A673 (cell line): ENCODE measurements around the gene FZD4. TPM values are rescaled to one million over a fixed set of nuclear protein-coding genes. Genes with fewer than 3 reads are reported as not detected.

ENCODE experiments used
- BruUV-seq: library from RNA; stranded (reverse); fragments of 400-500 nt; replicated peaks from 2 replicates; lab custom pipeline; 2021; lab: Mats Ljungman, UMichigan
- CTCF ChIA-PET: fragments of 300-600 bp; sonication (Branson Sonifier 250); formaldehyde crosslinking; loops from one replicate; lab custom pipeline; 2022; ENCODE audit warnings: antibody characterized with exemption; lab: Charles Lee
- POLR2A ChIA-PET: fragments of 300-600 bp; sonication (Branson Sonifier 250); formaldehyde crosslinking; loops from one replicate; lab custom pipeline; 2022; ENCODE audit warnings: antibody characterized with exemption; ENCODE audit not compliant: low non-redundant PET; lab: Charles Lee
- DNase-seq: peaks from one replicate; pipeline ENCODE4 v3.0.0-alpha.2; 2015; ENCODE audit warnings: low spot score
- H3K27ac ChIP-seq: fragments of 200-600 bp; sonication (generic); 2 replicates; pipeline ENCODE4 v1.5.1; 2016; ENCODE audit warnings: mixed run types, low read depth, mild to moderate bottlenecking, mixed read lengths, antibody characterized with exemption, low read length; ENCODE audit not compliant: poor library complexity, severe bottlenecking
- H3K27me3 ChIP-seq: fragments of 200-600 bp; sonication (generic); replicated peaks from 2 replicates; pipeline ENCODE4 v1.6.1; 2017; ENCODE audit warnings: mixed run types, low read depth, mild to moderate bottlenecking, mixed read lengths, antibody characterized with exemption, low read length; ENCODE audit not compliant: insufficient read depth, poor library complexity
- H3K36me3 ChIP-seq: fragments of 200-600 bp; sonication (generic); 2 replicates; pipeline ENCODE4 v1.6.1; 2016; ENCODE audit warnings: mixed run types, mild to moderate bottlenecking, mixed read lengths, antibody characterized with exemption, low read length; ENCODE audit not compliant: insufficient read depth, poor library complexity, severe bottlenecking
- H3K4me1 ChIP-seq: fragments of 200-600 bp; sonication (generic); 2 replicates; pipeline ENCODE4 v1.6.1; 2017; ENCODE audit warnings: mixed run types, mild to moderate bottlenecking, mixed read lengths, antibody characterized with exemption, low read length; ENCODE audit not compliant: insufficient read depth, poor library complexity, severe bottlenecking
- H3K4me3 ChIP-seq: fragments of 200-600 bp; sonication (generic); 2 replicates; pipeline ENCODE4 v1.5.1; 2016; ENCODE audit warnings: low read depth, mixed run types, mild to moderate bottlenecking, mixed read lengths, low read length; ENCODE audit not compliant: poor library complexity, severe bottlenecking
- H3K9me3 ChIP-seq: fragments of 200-600 bp; sonication (generic); 2 replicates; pipeline ENCODE4 v1.6.1; 2016; ENCODE audit warnings: mixed run types, low read depth, mild to moderate bottlenecking, mixed read lengths, antibody characterized with exemption, low read length; ENCODE audit not compliant: poor library complexity, severe bottlenecking
- EZH2 ChIP-seq: fragments of 200-600 bp; sonication (generic); IDR thresholded peaks from 2 replicates; pipeline ENCODE4 v1.6.1; 2017; ENCODE audit warnings: borderline replicate concordance, low read depth, mild to moderate bottlenecking, mixed read lengths, antibody characterized with exemption, low read length; ENCODE audit not compliant: poor library complexity, severe bottlenecking
- intact Hi-C: fragments of 100-400 bp; cut with micrococcal nuclease; formaldehyde crosslinking; loops from one replicate; pipeline ENCODE4 v1.10.0; 2022; ENCODE audit not compliant: unreplicated experiment
- total RNA-seq: library from RNA; stranded (reverse); gene quantifications from 2 replicates; pipeline ENCODE4 v1.2.3, GENCODE V29; 2021
- TF ChIP-seq, protein P1 (sequence below): fragments of 300-800, 200-600 bp; sonication (generic); conservative IDR thresholded peaks from 2 replicates; pipeline ENCODE4 v1.5.1; 2017; ENCODE audit warnings: low read depth, mild to moderate bottlenecking, antibody characterized with exemption, low read length, moderate library complexity, mixed read lengths

Gene FZD4
- total RNA-seq, 1 experiment from 2014 or later: 89.1 TPM

DNA sequence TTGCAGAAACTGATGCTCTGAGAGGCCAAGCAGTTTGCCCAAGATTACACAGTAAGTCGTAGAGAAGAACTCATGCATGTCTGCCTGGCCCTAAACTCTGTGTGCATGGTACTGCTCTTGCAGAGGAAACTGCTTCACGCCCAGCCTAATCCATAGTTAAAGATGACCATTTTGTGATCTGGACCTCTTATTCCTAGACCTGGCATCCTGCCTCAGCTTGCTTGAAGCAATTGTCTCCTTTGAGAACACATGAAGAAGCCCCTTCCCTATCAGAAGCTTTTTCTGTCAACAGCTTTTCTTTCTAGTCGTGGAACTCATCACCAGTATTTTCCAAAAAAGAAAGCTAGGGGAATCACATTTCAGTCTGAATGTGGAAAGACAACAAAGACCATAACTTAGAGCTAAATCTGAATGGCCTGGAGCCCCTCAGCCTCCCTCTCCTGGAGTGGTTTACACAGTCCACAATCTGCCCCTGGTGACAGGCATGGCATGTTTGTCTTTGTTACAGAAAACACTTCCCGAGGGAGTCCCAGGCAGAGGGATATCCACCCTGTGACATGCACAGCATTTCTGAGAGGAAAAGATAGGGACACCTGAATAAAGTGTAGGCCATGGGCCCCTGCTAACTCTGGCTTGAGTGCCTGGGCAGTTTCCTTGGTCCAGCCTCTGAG is 2.9 kb upstream of the FZD4 start:
- no TSS peak for BruUV-seq
- intact Hi-C loops: loop anchor here (5.0 kb wide), 1 partner anchor 34 kb away; no protein-coding TSS in a partner anchor

GRCh38 chr11:86956905-86957195 is 1.7 kb upstream of the FZD4 start:
- ChIA-PET CTCF (interaction anchor here (0.6 to 1.2 kb wide), 3 partner anchors 18 to 38 kb away, joined by 3 read pairs; no protein-coding TSS in a partner anchor), POLR2A (interaction anchor here (0.7 kb wide), 1 partner anchor 333 kb away, joined by 3 read pairs; no protein-coding TSS in a partner anchor)
- no peaks in the 10 kb centered on the region for H3K27me3 ChIP-seq
- H3K36me3 ChIP-seq: peaks cover 19% of the 10 kb centered on the region
- peak overlapping the region; percentile 90 for H3K4me3 ChIP-seq
- intact Hi-C loops: loop anchor here (5.0 kb wide), 1 partner anchor 35 kb away; no protein-coding TSS in a partner anchor
- H3K9me3 ChIP-seq: no peaks in the 10 kb centered on the region
- no TSS peak for BruUV-seq
- no peak for DNase-seq
- H3K27ac ChIP-seq: peak overlapping the region; percentile 76
- TF ChIP-seq, protein P1, sequence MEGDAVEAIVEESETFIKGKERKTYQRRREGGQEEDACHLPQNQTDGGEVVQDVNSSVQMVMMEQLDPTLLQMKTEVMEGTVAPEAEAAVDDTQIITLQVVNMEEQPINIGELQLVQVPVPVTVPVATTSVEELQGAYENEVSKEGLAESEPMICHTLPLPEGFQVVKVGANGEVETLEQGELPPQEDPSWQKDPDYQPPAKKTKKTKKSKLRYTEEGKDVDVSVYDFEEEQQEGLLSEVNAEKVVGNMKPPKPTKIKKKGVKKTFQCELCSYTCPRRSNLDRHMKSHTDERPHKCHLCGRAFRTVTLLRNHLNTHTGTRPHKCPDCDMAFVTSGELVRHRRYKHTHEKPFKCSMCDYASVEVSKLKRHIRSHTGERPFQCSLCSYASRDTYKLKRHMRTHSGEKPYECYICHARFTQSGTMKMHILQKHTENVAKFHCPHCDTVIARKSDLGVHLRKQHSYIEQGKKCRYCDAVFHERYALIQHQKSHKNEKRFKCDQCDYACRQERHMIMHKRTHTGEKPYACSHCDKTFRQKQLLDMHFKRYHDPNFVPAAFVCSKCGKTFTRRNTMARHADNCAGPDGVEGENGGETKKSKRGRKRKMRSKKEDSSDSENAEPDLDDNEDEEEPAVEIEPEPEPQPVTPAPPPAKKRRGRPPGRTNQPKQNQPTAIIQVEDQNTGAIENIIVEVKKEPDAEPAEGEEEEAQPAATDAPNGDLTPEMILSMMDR: no peak
- TF ChIP-seq EZH2: no peak
- peaks cover 47% of the 10 kb centered on the region for H3K4me1 ChIP-seq

More for the DNA sequence above, 2.9 kb upstream of the FZD4 start:
- DNase-seq: no peak
- Histone ChIP-seq H3K27ac (peak overlapping the region; percentile 60), H3K4me1 (peaks cover 37% of the 10 kb centered on the region), H3K4me3 (peak overlapping the region; percentile 8), H3K36me3 (peaks cover 7% of the 10 kb centered on the region), H3K9me3 (no peaks in the 10 kb centered on the region), H3K27me3 (no peaks in the 10 kb centered on the region)
- TF ChIP-seq, protein P1: no peak
- no peak for TF ChIP-seq EZH2
- POLR2A ChIA-PET: no interaction called here
- CTCF ChIA-PET: interaction anchor here (1.2 kb wide), 1 partner anchor 463 kb away, joined by 3 read pairs; no protein-coding TSS in a partner anchor

GRCh38 chr11:86955111-86955360 is 159 bp downstream of the FZD4 start:
- H3K9me3 ChIP-seq: no peaks in the 10 kb centered on the region
- DNase-seq: no peak
- ChIA-PET CTCF (interaction anchor here (0.8 to 1.2 kb wide), 2 partner anchors 9 to 33 kb away, joined by 3 to 4 read pairs; no protein-coding TSS in a partner anchor), POLR2A (no interaction called here)
- TF ChIP-seq, protein P1: no peak
- TF ChIP-seq EZH2: no peak
- H3K27me3 ChIP-seq: no peaks in the 10 kb centered on the region
- peaks cover 64% of the 10 kb centered on the region for H3K4me1 ChIP-seq
- H3K36me3 ChIP-seq: peaks cover 33% of the 10 kb centered on the region
- H3K27ac ChIP-seq: peak overlapping the region; percentile 88
- BruUV-seq: no TSS peak
- intact Hi-C loops: loop anchor here (5.0 kb wide), 1 partner anchor 37 kb away; no protein-coding TSS in a partner anchor
- peak overlapping the region; percentile 90 for H3K4me3 ChIP-seq
